NCI-H345 treated with DMSO at 0.1 percent for 48 hours (cell line): ENCODE measurements around the gene KRTAP27-1.

Experiments used
- DNase-seq: peaks from one replicate; lab custom pipeline; 2025; ENCODE audit not compliant: unreplicated experiment; lab: John Stamatoyannopoulos, UW

The KRTAP27-1 gene, protein sequence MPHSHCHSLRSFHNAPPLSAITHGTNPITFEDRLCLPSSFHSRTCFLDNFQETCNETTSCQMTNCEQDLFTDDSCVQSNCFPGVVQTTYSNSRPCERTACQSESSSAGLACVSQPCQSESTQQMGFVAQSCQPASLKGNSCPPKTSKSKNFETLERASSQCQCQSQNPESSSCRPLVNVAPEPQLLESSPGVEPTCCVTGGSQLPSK

DNA sequence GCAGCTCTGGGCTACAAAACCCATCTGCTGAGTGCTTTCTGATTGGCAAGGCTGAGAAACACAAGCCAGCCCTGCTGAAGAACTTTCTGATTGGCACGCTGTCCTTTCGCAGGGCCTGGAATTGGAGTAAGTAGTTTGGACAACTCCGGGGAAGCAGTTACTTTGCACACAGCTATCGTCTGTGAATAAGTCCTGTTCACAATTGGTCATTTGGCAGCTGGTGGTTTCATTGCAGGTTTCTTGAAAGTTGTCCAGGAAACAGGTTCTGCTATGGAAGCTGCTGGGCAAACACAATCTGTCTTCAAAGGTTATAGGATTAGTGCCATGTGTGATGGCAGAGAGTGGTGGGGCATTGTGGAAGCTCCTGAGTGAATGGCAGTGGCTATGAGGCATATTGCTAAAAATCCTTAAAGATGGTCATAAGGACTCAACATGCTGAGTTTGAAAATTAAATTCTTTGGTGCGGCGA, at the start of gene KRTAP27-1:
Gene KRTAP27-1 (minus strand): TSS at position 419 of the 469 bp plus-strand sequence. CDS start 26 bp downstream, at position 393.
- no peak for DNase-seq

DNA sequence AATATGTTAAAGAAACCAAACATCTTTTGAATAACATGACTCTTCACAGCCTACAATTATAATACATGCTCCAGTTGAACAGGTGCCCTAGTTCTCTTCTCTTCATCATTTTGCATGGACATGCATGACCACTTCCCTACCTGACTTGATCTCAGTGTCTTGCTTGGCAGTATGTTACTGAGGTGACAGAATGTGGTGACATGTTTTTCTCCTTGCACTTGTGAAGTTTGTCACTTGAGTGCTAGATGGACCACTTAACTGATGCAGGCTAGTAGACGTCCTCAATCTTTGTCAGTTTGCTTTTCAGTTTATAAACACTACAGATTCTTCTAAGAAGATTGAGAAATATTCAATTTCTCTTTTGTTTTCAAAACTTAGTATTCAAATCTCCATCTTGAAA, 44.7 kb upstream of the KRTAP27-1 start:
- DNase-seq: no peak

DNA sequence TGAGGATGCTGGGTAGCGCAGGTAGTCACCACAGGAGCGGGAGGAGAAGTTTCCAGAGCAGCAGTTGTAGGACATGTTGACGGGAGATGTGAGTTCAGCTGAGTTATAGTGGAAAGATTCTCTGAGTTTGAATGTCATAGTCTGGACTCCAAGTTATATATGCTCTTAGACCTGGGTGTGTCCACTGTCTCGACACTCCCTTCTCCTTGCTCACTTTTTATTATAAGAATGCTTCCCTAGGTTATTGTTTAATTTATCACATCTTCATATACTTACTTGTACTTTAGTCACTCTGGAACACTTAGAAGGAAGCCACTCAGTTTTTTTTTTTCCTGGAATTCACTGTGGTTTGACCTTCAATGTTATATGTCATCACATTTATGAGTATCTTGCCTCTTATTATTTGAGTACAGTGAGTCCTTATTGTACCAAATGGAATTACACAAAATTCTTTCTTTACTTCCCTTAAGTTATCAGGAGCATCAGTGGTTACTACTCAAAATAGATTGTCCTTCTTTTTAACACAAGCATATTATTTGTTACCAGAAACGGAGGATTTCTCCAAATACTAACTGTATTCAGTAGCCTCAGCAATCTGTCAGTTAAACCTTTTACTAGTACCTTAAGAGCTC, 34.8 kb upstream of the KRTAP27-1 start, which contains the start of gene KRTAP13-2:
Gene KRTAP13-2 (minus strand): TSS at position 133 of the 632 bp plus-strand sequence. CDS start 58 bp downstream, at position 75.
- no peak for DNase-seq

DNA sequence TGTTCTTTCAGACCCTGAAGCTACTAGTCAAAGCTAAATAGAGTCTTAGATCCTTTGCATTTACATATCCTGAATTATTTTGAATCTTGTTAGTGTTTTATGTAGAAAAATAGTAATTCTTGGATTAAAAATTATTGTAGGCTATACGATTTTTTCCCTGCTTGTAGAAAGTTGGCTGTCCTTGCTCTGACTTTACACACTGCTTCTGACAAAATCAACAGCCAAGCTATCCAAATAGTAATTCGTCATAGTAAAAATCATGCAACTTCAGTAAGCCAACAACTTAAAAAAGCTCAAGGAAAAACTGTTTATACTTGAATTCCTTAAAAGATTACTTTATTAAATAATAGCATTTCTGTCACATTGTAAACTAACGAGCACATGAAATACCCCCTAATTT, 18.4 kb upstream of the KRTAP27-1 start:
- DNase-seq: no peak

DNA sequence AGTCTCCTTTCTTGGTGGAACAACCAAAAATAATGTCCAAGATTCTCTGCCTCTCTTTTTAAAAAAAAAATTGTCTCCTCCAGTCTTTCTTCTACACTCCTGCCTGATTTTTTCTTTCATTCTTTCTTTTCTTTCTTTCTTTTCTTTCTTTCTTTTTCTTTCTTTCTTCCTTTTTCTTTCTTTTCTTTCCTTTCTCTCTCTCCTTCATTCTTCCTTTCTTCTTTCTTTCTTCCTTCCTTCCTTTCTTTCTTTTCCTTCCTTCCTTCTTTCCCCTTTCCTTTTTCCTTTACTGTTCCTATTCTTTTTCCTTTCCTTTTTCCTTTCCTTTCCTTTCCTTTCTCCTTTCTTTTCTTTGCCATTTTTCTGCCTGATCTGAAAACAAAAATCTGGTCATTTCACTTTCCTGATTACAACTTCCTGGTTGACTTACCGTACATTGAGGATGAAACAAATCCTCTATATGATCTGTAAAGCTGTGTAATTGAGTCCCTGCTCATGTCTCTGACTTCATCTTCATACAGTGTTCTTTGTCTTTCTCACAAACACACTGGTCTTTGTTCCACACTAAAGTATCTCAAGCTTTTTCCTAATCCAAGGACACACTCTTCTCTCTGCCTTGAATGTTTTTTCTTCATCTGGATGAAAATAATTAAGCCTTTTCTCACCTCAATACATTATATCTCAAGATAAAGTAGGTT, 17.0 kb upstream of the KRTAP27-1 start:
- no peak for DNase-seq

DNA sequence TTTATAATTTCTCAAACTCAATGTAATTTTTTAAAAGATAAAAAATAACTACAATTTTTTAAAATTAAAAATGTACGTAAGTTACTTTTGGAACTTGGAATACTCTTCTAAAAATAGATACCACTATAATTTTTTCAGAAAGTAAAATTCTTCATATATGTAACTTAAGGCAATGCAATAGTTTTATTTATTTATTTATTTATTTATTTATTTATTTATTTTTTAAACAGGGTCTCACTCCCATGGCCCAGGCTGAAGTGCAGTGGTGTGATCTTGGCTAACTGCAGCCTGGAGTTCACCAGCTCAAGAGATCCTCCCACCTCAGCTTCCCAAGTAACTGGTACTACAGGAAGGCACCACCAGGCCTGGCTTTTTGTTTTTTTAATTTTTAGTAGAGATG, 14.0 kb upstream of the KRTAP27-1 start:
- DNase-seq: no peak

DNA sequence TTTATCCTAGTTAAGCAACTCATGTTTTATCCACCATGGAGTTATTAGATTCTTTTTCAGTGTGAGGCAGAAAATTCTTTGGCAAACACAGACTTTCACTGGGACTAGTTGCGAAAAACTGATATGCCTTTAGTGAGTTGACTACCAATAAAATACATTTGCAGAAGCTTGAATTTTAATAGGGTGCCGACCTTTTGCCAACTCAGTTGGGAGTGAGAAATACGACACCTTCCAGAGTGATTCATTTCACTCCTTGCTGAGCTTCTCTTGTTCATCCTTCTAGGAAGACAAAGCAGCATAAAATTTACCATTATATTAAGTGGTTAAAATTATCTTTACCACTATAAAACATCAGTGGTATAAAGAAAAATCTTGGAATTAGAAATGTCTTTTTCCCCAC, 12.1 kb upstream of the KRTAP27-1 start:
- no peak for DNase-seq

DNA sequence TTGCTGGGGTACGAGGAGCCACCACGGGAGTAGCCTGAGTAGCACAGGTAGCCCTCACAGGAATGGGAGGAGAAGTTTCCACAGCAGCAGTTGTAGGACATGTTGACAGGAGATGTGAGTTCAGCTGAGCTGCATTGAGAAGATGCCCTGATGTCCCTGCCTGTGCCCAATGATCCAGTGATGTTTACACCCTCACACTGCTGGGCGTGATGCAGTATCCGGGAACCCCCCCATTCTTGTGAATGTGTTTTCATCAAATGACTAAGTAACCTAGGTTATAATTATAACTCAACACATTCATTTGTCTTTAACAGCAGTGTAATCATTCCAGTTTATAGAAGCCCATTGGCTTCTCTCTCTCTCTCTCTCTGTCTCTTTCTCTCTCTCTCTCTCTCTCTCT, 11.0 kb upstream of the KRTAP27-1 start, which contains the start of gene KRTAP23-1:
Gene KRTAP23-1 (minus strand): TSS at position 101 of the 400 bp plus-strand sequence. CDS start 0 bp downstream, at position 101.
- no peak for DNase-seq

DNA sequence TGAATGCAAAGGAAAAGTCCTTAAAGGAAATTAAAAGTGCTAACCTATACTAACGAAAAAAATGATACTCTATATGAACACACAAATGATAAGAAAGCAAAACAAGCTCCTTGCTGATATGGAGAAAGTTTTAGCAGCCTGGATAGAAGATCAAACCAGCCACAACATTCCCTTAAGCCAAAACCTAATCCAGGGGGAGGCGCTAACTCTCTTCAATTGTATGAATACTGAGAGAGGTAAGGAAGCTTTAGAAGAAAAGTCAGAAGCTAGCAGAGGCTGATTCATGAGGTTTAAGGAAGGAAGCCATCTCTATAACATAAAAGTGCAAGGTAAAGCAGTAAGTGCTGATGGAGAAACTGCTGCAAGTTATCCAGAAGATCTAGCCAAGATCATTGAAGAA, 7.5 kb upstream of the KRTAP27-1 start:
- DNase-seq: no peak

DNA sequence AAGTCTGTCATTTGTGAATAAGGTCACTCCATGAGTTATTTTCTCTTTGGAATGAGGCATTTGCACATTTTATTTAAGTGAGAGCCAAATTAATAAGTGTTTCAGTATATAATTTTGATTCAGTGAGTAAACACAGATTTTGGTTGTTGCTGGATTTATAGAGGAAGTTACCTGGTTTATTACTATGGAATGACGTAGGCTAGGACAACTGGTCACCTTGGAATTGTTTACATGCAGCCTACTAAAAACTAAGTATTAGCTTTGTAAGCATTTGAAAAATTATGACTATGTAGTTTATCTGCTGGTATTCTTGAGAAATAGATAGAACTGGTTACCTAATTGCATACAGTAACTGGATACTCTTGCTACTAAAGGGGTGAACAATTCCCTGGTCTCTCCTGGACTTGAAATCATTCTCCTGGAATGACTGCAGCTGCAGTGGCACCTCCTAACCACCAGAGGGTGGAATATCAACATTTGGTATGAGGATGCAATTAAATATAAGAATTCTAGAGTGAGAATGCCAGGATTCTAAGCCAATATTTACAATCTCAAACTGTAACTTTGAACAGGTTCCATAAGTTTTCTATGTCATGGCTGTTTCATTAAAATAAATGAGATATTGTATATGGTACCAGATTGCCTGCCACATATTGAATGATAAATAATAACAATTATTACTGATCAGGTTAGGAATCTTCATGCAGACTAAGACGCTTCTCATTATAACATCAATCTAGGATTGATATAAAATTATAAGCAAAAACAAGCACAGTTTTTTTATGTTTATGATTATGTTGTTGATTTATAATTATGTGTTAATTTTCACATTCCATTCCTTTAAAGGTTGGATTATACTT, 3.5 kb upstream of the KRTAP27-1 start:
- no peak for DNase-seq

DNA sequence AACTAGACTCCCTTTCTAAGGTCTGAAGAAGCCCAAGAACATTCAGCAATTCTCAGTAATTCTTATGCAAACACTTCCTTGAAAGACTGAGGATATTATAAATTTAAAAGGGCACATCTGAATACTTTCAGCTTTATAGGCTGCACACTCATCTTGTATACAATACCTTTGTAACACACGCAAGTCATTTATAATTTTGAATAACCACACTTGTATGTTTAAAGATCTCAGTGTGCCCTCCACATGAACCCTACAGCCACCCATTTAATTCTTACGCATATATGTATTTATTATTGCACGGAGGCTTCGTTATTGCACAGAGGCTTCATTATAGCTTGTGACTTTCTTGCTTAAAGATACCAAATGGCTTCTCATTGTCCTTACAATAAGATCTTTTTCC, 1.2 kb upstream of the KRTAP27-1 start:
- no peak for DNase-seq

DNA sequence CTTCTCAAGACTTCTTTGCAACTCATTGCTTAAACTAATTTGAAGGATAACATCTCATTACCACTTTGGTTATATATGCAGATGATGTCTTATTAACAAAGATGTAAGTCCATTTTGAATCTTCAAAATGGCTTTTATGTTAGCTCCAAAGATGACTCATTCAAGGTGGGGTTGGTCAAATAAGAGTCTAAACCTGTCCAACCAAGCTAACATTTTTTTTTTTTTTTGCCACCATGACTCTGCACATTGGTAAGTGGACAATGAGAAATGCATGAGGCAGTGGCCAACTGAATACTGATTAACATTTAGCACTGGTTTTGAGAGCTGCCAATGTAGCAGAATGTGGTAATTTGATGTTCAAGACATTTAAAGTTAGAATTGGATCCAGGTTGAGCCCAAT, 278 bp upstream of the KRTAP27-1 start:
- DNase-seq: no peak

DNA sequence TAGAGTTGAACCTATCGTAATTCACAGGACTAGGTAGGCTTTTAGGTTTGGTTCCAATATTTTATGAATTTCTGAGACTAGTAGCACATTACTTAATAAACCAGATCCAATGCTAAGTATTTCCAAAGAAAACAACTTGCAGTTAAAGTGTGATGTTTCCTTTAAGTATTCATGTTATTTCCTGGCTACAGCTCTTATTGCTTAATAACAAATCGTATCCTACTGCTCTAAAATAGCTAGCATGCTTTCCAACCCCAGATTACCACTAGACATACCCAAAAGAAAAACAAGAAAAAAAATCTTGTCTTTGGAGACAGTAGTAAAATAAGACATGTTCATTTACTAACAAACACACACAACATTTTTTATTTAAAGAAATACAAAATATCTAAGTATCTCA, 898 bp downstream of the KRTAP27-1 start:
- no peak for DNase-seq

DNA sequence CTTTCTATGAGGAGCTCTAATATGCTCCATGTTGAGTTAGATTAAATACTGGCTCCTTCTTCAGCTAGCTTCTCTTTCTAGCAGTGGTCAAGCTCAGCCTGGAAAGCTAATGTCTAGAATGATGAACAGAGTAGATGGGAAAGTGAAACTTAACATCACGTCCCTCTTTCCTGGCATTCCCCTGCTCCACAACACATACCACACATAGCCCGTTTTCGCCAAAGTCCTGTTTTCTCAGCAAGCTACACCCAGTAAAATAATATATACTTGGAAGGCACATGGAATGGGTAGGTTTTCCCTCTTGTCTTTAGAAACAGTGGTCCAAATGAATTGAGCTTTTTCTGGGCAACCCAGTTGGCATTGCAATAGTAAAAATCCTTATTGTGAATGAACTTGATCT, 3.8 kb downstream of the KRTAP27-1 start:
- DNase-seq: no peak

DNA sequence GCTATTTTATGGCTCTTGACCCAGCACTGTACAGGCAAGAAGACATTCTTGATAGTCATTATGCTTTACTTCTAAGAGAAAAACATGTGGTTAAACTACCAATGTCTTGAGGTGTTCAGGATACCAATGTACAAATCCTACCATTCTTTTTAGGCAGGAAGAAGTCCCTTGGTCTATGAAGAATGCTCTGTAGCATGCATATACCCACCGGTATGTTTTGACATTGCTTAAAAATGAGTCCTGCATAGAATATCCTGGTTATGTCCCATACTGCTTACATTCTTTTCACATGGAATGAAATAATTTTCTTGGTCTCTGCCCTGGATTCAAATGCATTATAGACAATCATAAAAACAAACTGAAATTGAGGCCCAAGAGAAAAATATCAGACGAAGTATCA, 4.8 kb downstream of the KRTAP27-1 start:
- no peak for DNase-seq

DNA sequence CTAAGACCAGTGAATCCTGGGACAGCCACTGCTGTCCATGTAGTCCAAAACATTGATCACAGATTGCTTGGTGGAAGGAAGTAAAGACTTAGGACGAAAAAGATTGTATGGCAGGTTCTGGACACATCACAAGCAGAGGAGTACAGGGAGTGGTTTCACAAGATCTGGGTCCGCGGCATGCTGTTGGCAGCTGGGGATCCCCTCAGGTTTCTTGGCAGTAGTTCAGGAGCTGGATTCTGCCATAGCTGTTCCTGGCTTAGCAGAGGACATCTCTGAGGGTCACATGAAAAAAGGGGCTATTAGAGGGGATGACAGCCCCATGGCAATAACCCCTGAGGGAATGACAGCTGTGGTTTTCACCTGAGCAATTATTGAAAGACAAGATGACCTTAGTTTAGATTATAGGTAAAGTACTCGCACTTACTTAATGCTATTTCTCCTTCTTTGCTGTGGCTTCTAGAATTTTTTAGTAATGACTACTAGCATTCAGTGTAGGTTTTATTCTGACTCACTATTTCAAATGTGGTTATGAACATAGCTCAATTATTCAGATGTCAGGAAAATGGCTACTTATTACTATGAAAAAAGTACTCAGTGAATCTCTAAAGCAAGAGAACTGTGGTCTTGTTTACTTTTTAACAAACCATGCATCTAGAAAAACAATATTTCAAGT, 8.2 kb downstream of the KRTAP27-1 start:
- DNase-seq: no peak

DNA sequence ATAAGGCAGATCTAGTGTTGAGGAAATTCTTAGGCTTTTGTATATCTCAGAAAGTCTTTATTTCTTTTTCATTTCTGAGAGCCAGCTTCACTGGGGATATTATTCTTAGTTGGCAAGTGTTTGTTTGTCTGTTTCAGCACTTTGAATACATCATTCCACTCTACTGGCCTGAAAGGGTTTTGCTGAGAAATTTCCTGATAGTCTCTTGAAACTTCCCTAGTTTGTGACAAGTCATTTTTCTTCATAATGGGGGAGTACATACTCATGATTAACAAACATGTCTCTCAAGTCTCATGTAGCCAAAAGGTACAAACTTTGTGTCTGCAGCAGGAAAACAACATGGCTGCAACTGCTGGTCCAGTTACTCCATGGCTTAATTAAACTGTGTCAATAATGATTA, 11.1 kb downstream of the KRTAP27-1 start:
- DNase-seq: no peak

DNA sequence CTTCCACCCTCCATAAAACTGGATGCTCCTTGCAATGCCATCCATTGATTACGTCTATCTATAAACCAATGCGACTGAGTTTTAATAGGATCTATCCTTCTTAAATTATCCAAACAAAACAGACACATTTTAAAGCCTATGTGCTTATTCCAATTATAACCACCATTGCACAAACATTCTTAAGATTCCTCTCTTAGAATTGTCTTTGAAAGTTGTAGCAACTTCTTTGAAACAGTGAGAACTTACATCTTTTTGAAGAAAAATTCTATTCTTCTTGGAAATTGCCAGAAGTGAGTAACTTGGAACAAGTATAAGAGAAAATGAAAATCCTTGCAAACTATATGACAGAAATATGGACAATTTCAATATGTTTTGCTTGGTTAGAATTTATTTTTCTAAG, 17.3 kb downstream of the KRTAP27-1 start, which contains the start of gene KRTAP26-1:
Gene KRTAP26-1 (minus strand): TSS at position 101 of the 400 bp plus-strand sequence. CDS start 280 bp downstream, outside the sequence.
- DNase-seq: no peak

DNA sequence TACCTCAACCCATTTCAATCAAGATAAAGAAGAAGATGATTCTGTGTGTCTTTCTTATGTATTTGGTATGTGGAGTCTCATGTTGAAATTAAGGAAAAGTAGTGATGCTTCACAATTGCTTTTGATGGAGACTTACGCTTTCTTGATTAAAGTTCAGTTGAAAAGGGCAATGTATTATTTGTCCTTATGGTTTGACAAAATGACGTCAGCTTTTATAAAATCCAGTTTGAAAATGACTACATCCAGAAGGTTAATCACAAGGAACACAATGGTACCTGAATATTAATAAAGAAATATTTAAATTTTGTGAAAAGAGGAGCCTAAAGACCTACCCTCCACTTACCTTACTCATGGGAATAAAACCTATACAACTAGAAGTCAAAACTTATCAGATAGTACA, 21.8 kb downstream of the KRTAP27-1 start:
- no peak for DNase-seq

DNA sequence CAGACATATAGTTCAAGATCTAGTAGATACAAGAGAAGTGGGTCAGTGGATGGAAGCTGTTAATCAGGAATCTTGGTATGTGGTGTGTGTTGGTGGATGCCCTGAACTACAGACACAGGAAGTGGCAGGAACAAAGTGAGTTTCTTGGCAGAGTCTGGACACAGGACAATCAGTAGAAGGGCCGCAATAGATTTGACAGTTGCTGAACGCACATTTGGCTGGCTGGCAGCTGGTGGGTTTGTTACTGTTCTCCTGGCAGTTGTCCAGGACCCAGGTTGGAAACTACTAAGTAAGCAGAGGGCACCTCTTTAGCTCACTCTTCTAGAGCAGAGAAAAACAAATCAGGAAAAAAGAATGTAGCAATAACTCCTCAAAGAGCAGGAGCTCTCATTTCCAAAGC, 30.6 kb downstream of the KRTAP27-1 start:
- no peak for DNase-seq
